GM12878 (cell line): Measurements from ENCODE around the gene PTPRM.

ENCODE experiments used
- GABPA ChIP-seq: IDR thresholded peaks from 2 replicates; pipeline ENCODE4 v1.6.1; 2014; ENCODE audit warnings: antibody characterized with exemption, low read depth, mild to moderate bottlenecking, inconsistent platforms
- POLR2AphosphoS5 ChIP-seq: IDR thresholded peaks from 2 replicates; pipeline ENCODE4 v1.6.1; 2011; ENCODE audit warnings: mild to moderate bottlenecking, low read length, inconsistent platforms
- RB1 ChIP-seq: fragments of 450-650 bp; formaldehyde crosslinking; IDR thresholded peaks from 2 replicates; pipeline ENCODE4 v1.6.1; 2017; ENCODE audit warnings: mild to moderate bottlenecking, borderline replicate concordance
- SKIL ChIP-seq: fragments of 450-650 bp; IDR thresholded peaks from 2 replicates; pipeline ENCODE4 v1.6.1; 2017; ENCODE audit warnings: mild to moderate bottlenecking, low read depth, inconsistent platforms; ENCODE audit not compliant: poor library complexity, severe bottlenecking
- ZNF217 ChIP-seq: fragments of 450-650 bp; IDR thresholded peaks from 2 replicates; pipeline ENCODE4 v1.6.1; 2017; ENCODE audit warnings: antibody characterized with exemption, mild to moderate bottlenecking

DNA sequence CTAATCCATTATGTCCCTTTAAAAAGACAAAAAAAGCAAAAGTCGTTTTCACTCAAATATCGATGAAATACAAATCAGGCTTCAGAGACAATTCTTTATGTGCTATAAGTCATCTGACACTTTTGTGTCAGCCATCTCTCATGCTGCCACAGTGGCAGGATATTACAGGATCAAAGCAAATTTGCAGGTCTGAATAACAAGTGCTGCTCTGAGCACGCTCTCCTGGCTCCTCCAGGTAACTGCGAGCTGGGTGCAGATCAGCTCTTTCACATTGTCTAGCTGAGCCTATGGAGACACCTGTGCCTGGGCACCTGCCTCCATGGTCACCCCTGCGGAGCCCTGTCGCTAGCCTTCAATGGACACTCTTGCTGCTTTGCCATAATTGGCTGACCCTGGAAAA is 792.0 kb downstream of the PTPRM start:
- TF ChIP-seq GABPA: no peak
- no peak for TF ChIP-seq RB1
- no peak for TF ChIP-seq ZNF217
- no peak for TF ChIP-seq SKIL
- TF ChIP-seq POLR2AphosphoS5: no peak
